Lower leg skin (tissue), 3 donors: ENCODE measurements around the gene PADI4.

Experiments
- POLR2A ChIP-seq, 2 donors: fragments of 450-650 bp; IDR thresholded peaks; one replicate each; pipeline ENCODE4 v1.6.1; 2016 to 2017; ENCODE audit warnings: antibody characterized with exemption in 2 of 2, mild to moderate bottlenecking in 1 of 2, moderate library complexity in 1 of 2
- TF ChIP-seq, protein P1 (sequence below), 3 donors: fragments of 450-650 bp; IDR thresholded peaks; one replicate each; pipeline ENCODE4 v1.5.1; 2016; ENCODE audit warnings: antibody characterized with exemption in 3 of 3, mild to moderate bottlenecking in 3 of 3, moderate library complexity in 2 of 3

GRCh38 chr1:17360272-17360956 lies 52.4 kb downstream of the PADI4 start:
- TF ChIP-seq, protein P1, sequence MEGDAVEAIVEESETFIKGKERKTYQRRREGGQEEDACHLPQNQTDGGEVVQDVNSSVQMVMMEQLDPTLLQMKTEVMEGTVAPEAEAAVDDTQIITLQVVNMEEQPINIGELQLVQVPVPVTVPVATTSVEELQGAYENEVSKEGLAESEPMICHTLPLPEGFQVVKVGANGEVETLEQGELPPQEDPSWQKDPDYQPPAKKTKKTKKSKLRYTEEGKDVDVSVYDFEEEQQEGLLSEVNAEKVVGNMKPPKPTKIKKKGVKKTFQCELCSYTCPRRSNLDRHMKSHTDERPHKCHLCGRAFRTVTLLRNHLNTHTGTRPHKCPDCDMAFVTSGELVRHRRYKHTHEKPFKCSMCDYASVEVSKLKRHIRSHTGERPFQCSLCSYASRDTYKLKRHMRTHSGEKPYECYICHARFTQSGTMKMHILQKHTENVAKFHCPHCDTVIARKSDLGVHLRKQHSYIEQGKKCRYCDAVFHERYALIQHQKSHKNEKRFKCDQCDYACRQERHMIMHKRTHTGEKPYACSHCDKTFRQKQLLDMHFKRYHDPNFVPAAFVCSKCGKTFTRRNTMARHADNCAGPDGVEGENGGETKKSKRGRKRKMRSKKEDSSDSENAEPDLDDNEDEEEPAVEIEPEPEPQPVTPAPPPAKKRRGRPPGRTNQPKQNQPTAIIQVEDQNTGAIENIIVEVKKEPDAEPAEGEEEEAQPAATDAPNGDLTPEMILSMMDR (IDR thresholded peaks at IDR 0.05), result no peak
- TF ChIP-seq POLR2A (IDR thresholded peaks at IDR 0.05), result no peak
